Measurements from ENCODE around the gene SUZ12. TPM values are rescaled to one million over a fixed set of nuclear protein-coding genes. Genes with fewer than 3 reads are reported as not detected.

The SUZ12 gene
- total RNA-seq, 1 donor from 2014 or later: 28.5 TPM

Small RNA genes lying within 50 kb of the gene (small RNA-seq; reads per million reads assigned to genes)
- gene AC090616.4 (ENCODE audit: low replicate concordance) (not detected), gene RNA5SP437 (ENCODE audit: low replicate concordance) (not detected)

Other genes with a start within 250 kb of the SUZ12 start
- gene COPRS, start 77.8 kb upstream of the SUZ12 start, total RNA-seq: 28.0 TPM
- gene UTP6, start 35.3 kb upstream of the SUZ12 start, total RNA-seq: 35.7 TPM
- 58.3 TPM for gene LRRC37B, start 70.4 kb downstream of the SUZ12 start, total RNA-seq
- 87.0 TPM for gene RHOT1, start 205.5 kb downstream of the SUZ12 start, total RNA-seq

Data from temporal lobe (tissue), 2 donors.